A549 (cell line): ENCODE measurements around the gene EARS2.

Source experiments
- BHLHE40 ChIP-seq: IDR thresholded peaks from 2 replicates; pipeline ENCODE4 v1.6.1; 2012; ENCODE audit warnings: low read depth, low read length, inconsistent platforms
- CTCF ChIP-seq: fragments of >200 bp; sonication (Bioruptor Twin); formaldehyde crosslinking; IDR thresholded peaks from 3 replicates; pipeline ENCODE4 v1.5.1; 2016
- E2F6 ChIP-seq: IDR thresholded peaks from 2 replicates; pipeline ENCODE4 v1.6.1; 2012; ENCODE audit warnings: low read depth, borderline replicate concordance
- EP300 ChIP-seq, 2 experiments: fragments of >200 bp; sonication (Bioruptor Twin); formaldehyde crosslinking; IDR thresholded peaks; 2 replicates in 1 of 2; 3 replicates in 1 of 2; pipeline ENCODE4 v1.6.1; 2016 to 2017
- JUN ChIP-seq, 2 experiments: fragments of >200 bp; sonication (Bioruptor Twin); formaldehyde crosslinking; IDR thresholded peaks; 2 replicates in 1 of 2; 3 replicates in 1 of 2; pipeline ENCODE4 v1.6.1; 2016 to 2017
- KDM1A ChIP-seq: fragments of 200-600 bp; sonication (generic); IDR thresholded peaks from 2 replicates; pipeline ENCODE4 v1.6.1; 2016; ENCODE audit warnings: low read depth, mild to moderate bottlenecking
- MAX ChIP-seq: IDR thresholded peaks from 2 replicates; pipeline ENCODE4 v1.6.1; 2012
- NR3C1 ChIP-seq: fragments of >200 bp; sonication (Bioruptor Twin); formaldehyde crosslinking; IDR thresholded peaks from 3 replicates; pipeline ENCODE4 v1.6.1; 2017
- POLR2A ChIP-seq: IDR thresholded peaks from 2 replicates; pipeline ENCODE4 v1.6.1; 2012; ENCODE audit warnings: mild to moderate bottlenecking, low read length
- RAD21 ChIP-seq, 2 experiments: fragments of >200 bp in 1 of 2; sonication (Bioruptor Twin) in 1 of 2; formaldehyde crosslinking in 1 of 2; IDR thresholded peaks in 1 of 2; conservative IDR thresholded peaks in 1 of 2; 2 replicates in 1 of 2; 3 replicates in 1 of 2; pipeline ENCODE4 v1.6.1; 2012 to 2018; ENCODE audit warnings: inconsistent platforms in 1 of 2
- RCOR1 ChIP-seq: fragments of 150-350 bp; IDR thresholded peaks from 2 replicates; pipeline ENCODE4 v1.6.1; 2014; ENCODE audit warnings: antibody characterized with exemption, low read length, low read depth
- RNF2 ChIP-seq: fragments of 200-600 bp; sonication (generic); IDR thresholded peaks from 2 replicates; pipeline ENCODE4 v1.6.1; 2016; ENCODE audit warnings: low read depth, mild to moderate bottlenecking, antibody characterized with exemption, moderate library complexity, borderline replicate concordance

- TF ChIP-seq EP300 (IDR thresholded peaks at IDR 0.05) (no peak), BHLHE40 (no peak), POLR2A (no peak), RCOR1 (no peak), NR3C1 (no peak), CTCF (no peak), MAX (no peak), E2F6 (no peak), KDM1A (no peak), RAD21 (conservative IDR thresholded peaks at IDR 0.05 in 1 of 2, IDR thresholded peaks at IDR 0.05 in 1 of 2) (no peak), RNF2 (no peak), JUN (IDR thresholded peaks at IDR 0.05) (no peak)
These were observed 53.1 kb downstream of the EARS2 start for GRCh38 chr16:23504076-23504452.
